ENCODE results near the gene COL4A1.

The COL4A1 gene

GRCh38 chr13:110340812-110341444 is 34.0 kb upstream of the COL4A1 start:
- TF ChIP-seq, protein P1, sequence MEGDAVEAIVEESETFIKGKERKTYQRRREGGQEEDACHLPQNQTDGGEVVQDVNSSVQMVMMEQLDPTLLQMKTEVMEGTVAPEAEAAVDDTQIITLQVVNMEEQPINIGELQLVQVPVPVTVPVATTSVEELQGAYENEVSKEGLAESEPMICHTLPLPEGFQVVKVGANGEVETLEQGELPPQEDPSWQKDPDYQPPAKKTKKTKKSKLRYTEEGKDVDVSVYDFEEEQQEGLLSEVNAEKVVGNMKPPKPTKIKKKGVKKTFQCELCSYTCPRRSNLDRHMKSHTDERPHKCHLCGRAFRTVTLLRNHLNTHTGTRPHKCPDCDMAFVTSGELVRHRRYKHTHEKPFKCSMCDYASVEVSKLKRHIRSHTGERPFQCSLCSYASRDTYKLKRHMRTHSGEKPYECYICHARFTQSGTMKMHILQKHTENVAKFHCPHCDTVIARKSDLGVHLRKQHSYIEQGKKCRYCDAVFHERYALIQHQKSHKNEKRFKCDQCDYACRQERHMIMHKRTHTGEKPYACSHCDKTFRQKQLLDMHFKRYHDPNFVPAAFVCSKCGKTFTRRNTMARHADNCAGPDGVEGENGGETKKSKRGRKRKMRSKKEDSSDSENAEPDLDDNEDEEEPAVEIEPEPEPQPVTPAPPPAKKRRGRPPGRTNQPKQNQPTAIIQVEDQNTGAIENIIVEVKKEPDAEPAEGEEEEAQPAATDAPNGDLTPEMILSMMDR (conservative IDR thresholded peaks at IDR 0.05), result no peak

GRCh38 chr13:110339975-110340550 is 33.1 kb upstream of the COL4A1 start:
- no peak overlapping the region for H3K27ac ChIP-seq

More at GRCh38 chr13:110340812-110341444, 34.0 kb upstream of the COL4A1 start:
- H3K27ac ChIP-seq, result no peak overlapping the region

DNA sequence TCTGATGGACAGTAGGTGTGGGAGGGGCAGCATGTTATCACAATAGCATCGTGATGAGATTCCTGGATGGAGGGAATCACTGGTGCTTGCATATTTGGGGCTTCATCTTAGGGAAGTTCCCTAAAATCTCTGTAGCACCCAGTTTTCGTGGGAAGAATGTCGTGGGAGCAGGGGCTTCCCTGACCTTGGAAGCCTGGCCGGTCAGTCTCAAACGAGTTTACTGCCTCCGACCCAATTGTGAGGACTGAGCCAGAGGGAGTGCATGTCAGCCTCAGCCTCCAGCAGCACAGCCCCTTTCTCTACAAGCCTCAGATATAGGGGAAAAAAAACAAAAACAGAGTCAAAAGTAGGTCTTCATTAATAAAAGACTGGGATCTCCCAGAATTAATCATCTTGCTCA is 32.3 kb upstream of the COL4A1 start:
- H3K27ac ChIP-seq, result no peak overlapping the region
- TF ChIP-seq, protein P1 (conservative IDR thresholded peaks at IDR 0.05), result no peak

More at GRCh38 chr13:110339975-110340550, 33.1 kb upstream of the COL4A1 start:
- TF ChIP-seq, protein P1 (conservative IDR thresholded peaks at IDR 0.05), result no peak

DNA sequence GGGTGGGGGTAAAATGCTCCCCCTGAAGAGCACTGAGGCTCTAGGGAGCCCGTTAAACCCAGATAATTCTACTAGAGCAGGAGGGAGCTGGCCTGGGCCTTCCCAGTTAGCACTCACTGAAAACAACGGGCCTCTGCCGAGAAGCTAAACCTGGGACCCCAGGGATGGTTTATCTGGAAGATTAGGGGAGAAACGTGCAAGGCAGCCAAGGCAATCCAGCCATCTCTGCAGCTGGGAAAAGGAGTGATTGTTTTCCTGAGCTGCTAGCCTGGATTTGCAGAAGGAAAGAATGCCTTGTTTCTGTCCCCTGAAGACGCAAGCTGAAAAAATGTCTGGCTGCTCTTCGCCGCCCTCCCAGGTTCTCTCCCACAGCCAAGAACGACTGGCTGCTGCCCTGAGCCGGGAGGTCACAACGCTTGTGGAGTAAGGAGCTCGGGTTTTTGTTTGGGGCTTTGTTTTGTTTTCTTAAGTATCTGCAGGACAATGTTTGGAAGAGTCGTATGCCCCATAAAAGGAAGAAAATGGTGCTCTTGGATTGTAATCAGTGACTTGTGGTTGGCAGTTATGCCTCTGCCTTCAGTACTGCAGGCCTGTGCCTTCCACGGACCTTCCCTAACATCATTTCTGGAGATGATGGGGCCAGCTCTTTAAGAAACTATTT is 31.6 kb upstream of the COL4A1 start:
- TF ChIP-seq, protein P1 (conservative IDR thresholded peaks at IDR 0.05), result no peak
- no peak overlapping the region for H3K27ac ChIP-seq

DNA sequence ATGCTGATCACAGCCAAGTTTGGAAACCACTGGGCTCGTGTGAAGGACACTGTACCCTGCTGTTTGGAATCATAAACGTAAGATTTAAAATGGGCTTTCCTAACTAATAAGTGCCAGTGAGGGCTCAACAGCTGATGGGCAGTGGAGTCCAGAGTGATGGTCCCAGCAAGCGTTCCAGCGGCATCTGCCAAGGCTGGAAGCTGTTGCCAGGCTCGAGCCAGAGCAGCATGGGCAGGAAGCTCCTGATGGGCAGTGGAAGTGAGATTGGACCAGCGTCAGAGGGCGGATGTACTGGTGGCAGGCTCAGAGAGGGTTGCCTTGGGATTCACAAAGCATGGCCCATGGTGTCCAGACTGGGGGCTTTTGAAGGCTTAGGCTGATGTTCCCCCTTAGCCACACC is 30.3 kb upstream of the COL4A1 start:
- no peak overlapping the region for H3K27ac ChIP-seq

GRCh38 chr13:110336681-110337080 is 29.7 kb upstream of the COL4A1 start:
- TF ChIP-seq, protein P1 (conservative IDR thresholded peaks at IDR 0.05), result no peak
- H3K27ac ChIP-seq, result no peak overlapping the region

More for the DNA sequence above, 30.3 kb upstream of the COL4A1 start:
- TF ChIP-seq, protein P1 (conservative IDR thresholded peaks at IDR 0.05), result no peak

- TF ChIP-seq, protein P1 (conservative IDR thresholded peaks at IDR 0.05), result no peak
Measured at GRCh38 chr13:110336108-110336507, 29.2 kb upstream of the COL4A1 start.

More at GRCh38 chr13:110336108-110336507, 29.2 kb upstream of the COL4A1 start:
- H3K27ac ChIP-seq, result no peak overlapping the region

Measured in VCaP (cell line).